WTC11 (cell line): ENCODE results near the gene DMXL2. TPM values are rescaled to one million over a fixed set of nuclear protein-coding genes. Genes with fewer than 3 reads are reported as not detected.
"Not testable (repeated sequence)": the region's sequence is repeated elsewhere in the genome, so short reads cannot be mapped to it uniquely, and the experiment has no call there.

Experiments
- ATAC-seq: fragments of 200-7000 bp; cut with Tn5 transposase; 2 replicates; pipeline ENCODE4 v1.10.0; 2021; ENCODE audit warnings: mild to moderate bottlenecking, moderate library complexity
- CTCF ChIA-PET: fragments of 300-600 bp; sonication (Branson Sonifier 250); formaldehyde crosslinking; loops from one replicate; lab custom pipeline; 2021; ENCODE audit warnings: antibody characterized with exemption; lab: Charles Lee
- POLR2A ChIA-PET: fragments of 350-600 bp; sonication (Branson Sonifier 250); formaldehyde crosslinking; loops from one replicate; lab custom pipeline; 2021; ENCODE audit warnings: antibody characterized with exemption; lab: Charles Lee
- DNase-seq: peaks from one replicate; pipeline ENCODE4 v3.0.0; 2021; ENCODE audit warnings: low spot score
- H3K27ac Mint-ChIP-seq: 2 replicates; pipeline ENCODE4 v1.8.0; 2021; ENCODE audit warnings: mixed read lengths
- H3K27me3 Mint-ChIP-seq: 2 replicates; pipeline ENCODE4 v1.8.0; 2021; ENCODE audit warnings: low read depth, mild to moderate bottlenecking, moderate library complexity, mixed read lengths
- H3K36me3 Mint-ChIP-seq: 2 replicates; pipeline ENCODE4 v1.8.0; 2021; ENCODE audit warnings: mixed read lengths
- H3K4me1 Mint-ChIP-seq: 2 replicates; pipeline ENCODE4 v1.8.0; 2022; ENCODE audit warnings: mixed read lengths
- H3K4me3 Mint-ChIP-seq: 2 replicates; pipeline ENCODE4 v1.8.0; 2021; ENCODE audit warnings: mild to moderate bottlenecking, moderate library complexity, mixed read lengths
- H3K9me3 Mint-ChIP-seq: 2 replicates; pipeline ENCODE4 v1.8.0; 2021; ENCODE audit warnings: mixed read lengths
- AR ChIP-seq: fragments of 250-450 bp; sonication (Bioruptor Pico); IDR thresholded peaks from 2 replicates; pipeline ENCODE4 v1.9.0; 2021; ENCODE audit warnings: mild to moderate bottlenecking
- CBFB ChIP-seq: sonication (generic); formaldehyde crosslinking; IDR thresholded peaks from 2 replicates; pipeline ENCODE4 v1.8.1; 2022; ENCODE audit warnings: mild to moderate bottlenecking, low read depth, missing genetic modification reagents
- FOXP4 ChIP-seq: sonication (generic); formaldehyde crosslinking; IDR thresholded peaks from 2 replicates; pipeline ENCODE4 v1.8.0; 2022; ENCODE audit warnings: mild to moderate bottlenecking, missing genetic modification reagents
- MLX ChIP-seq: sonication (generic); formaldehyde crosslinking; IDR thresholded peaks from 2 replicates; pipeline ENCODE4 v1.8.1; 2023; ENCODE audit warnings: mild to moderate bottlenecking, missing genetic modification reagents, moderate library complexity
- ZNF138 ChIP-seq: sonication (generic); formaldehyde crosslinking; conservative IDR thresholded peaks from 2 replicates; pipeline ENCODE4 v1.8.1; 2022; ENCODE audit warnings: mild to moderate bottlenecking, moderate library complexity, missing genetic modification reagents
- ZNF532 ChIP-seq: fragments of 250-450 bp; sonication (Bioruptor Pico); IDR thresholded peaks from 2 replicates; pipeline ENCODE4 v1.9.0; 2021; ENCODE audit warnings: mild to moderate bottlenecking, borderline replicate concordance
- ZNF671 ChIP-seq: fragments of 250-450 bp; sonication (Bioruptor Pico); IDR thresholded peaks from 2 replicates; pipeline ENCODE4 v1.8.0; 2021; ENCODE audit warnings: mild to moderate bottlenecking
- total RNA-seq: library from RNA; stranded (reverse); gene quantifications from 3 replicates; pipeline ENCODE4 v1.2.3, GENCODE V29; 2021

Gene DMXL2
- total RNA-seq, 1 experiment from 2014 or later = 10.4 TPM

- no peak for TF ChIP-seq FOXP4 (CRISPR knock-in tag)
- TF ChIP-seq, all 79 proteins: peak for 0
Measured at GRCh38 chr15:51576286-51576850, 46.2 kb downstream of the DMXL2 start (continued).

GRCh38 chr15:51575775-51576174 is 46.8 kb downstream of the DMXL2 start:
- no peaks in the 10 kb centered on the region for H3K4me1 Mint-ChIP-seq
- no peak for TF ChIP-seq CBFB (CRISPR knock-in tag)
- TF ChIP-seq MLX (CRISPR knock-in tag) = no peak
- no peak for TF ChIP-seq ZNF671
- no peak for TF ChIP-seq ZNF532 (CRISPR knock-in tag)
- TF ChIP-seq AR (CRISPR knock-in tag) = no peak
- TF ChIP-seq ZNF138 (CRISPR knock-in tag) = no peak
- H3K27me3 Mint-ChIP-seq = peaks cover 7% of the 10 kb centered on the region; the same call in 1 of the 2 replicates
- CTCF ChIA-PET = no interaction called here
- no peak overlapping the region for H3K27ac Mint-ChIP-seq
- POLR2A ChIA-PET = no interaction called here
- no peak overlapping the region for H3K4me3 Mint-ChIP-seq
- H3K36me3 Mint-ChIP-seq = no peaks in the 10 kb centered on the region
- DNase-seq (no peak), ATAC-seq (no peak)
- H3K9me3 Mint-ChIP-seq = peaks cover 14% of the 10 kb centered on the region

DNA sequence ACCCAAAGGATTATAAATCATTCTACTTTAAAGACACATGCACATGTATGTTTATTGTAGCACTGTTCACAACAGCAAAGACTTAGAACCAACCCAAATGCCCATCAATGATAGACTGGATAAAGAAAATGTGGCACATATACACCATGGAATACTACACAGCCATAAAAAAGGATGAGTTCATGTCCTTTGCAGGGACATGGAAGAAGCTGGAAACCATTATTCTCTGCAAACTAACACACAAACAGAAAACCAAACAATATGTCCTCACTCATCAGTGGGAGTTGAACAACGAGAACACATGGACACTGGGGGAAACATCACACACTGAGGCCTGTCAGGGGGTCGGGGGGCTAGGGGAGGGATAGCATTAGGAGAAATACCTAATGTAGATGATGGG is 49.2 kb downstream of the DMXL2 start:
- ATAC-seq, H3K4me1 Mint-ChIP-seq, CTCF ChIA-PET: not testable (repeated sequence)

GRCh38 chr15:51568939-51569784 is 53.4 kb downstream of the DMXL2 start:
- ATAC-seq = peak; percentile 61
- POLR2A ChIA-PET = interaction anchor here (0.6 kb wide), 2 partner anchors 37 to 1020 kb away, joined by 3 read pairs; no protein-coding TSS in a partner anchor
- H3K9me3 Mint-ChIP-seq = peaks cover 18% of the 10 kb centered on the region
- H3K4me1 Mint-ChIP-seq, H3K4me3 Mint-ChIP-seq, H3K27me3 Mint-ChIP-seq, H3K36me3 Mint-ChIP-seq, DNase-seq, H3K27ac Mint-ChIP-seq: not testable (repeated sequence)
- CTCF ChIA-PET = interaction anchor here (1.1 to 1.9 kb wide), 2 partner anchors 32 to 207 kb away, joined by 3 to 7 read pairs; no protein-coding TSS in a partner anchor

More for the DNA sequence above, 49.2 kb downstream of the DMXL2 start:
- H3K36me3 Mint-ChIP-seq, H3K27me3 Mint-ChIP-seq, POLR2A ChIA-PET, H3K27ac Mint-ChIP-seq, DNase-seq, H3K4me3 Mint-ChIP-seq: not testable (repeated sequence)
- peaks cover 18% of the 10 kb centered on the region for H3K9me3 Mint-ChIP-seq
